Regular cardiac myocyte (primary cell): Measurements from ENCODE around the gene HNRNPCL4. TPM values are rescaled to one million over a fixed set of nuclear protein-coding genes. Genes with fewer than 3 reads are reported as not detected.

ENCODE experiments used
- total RNA-seq: library from RNA; depleted of rRNA; stranded (reverse); fragments of >200 nt; gene quantifications from 2 replicates; pipeline ENCODE4 v1.2.3, GENCODE V29; 2014

HNRNPCL4 gene
- not detected in 2 replicates for total RNA-seq

GRCh38 chr1:13165531-13165930, at the start of gene HNRNPCL4:
Gene HNRNPCL4, minus strand, starts transcription at chr1:13165631. Its CDS starts 164 bp downstream, at chr1:13165467.

GRCh38 chr1:13201309-13201708, 35.9 kb upstream of the HNRNPCL4 start, which contains the start of gene PRAMEF13:
Gene PRAMEF13, minus strand, starts transcription at chr1:13201409. Its CDS starts 1,820 bp downstream, at chr1:13199589.

GRCh38 chr1:13171548-13171947, 6.1 kb upstream of the HNRNPCL4 start, which contains the start of gene PRAMEF9:
Gene PRAMEF9, plus strand, starts transcription at chr1:13171848. Its CDS starts 3,433 bp downstream, at chr1:13175281.

GRCh38 chr1:13155909-13156308, 9.5 kb downstream of the HNRNPCL4 start, which contains the start of gene PRAMEF26:
Gene PRAMEF26, minus strand, starts transcription at chr1:13156009. Its CDS starts 2,914 bp downstream, at chr1:13153095.

GRCh38 chr1:13116754-13117153, 48.7 kb downstream of the HNRNPCL4 start, which contains the start of gene HNRNPCL2:
Gene HNRNPCL2, minus strand, starts transcription at chr1:13116854. Its CDS starts 454 bp downstream, at chr1:13116400.

Other genes starting within 250 kb of the HNRNPCL4 start
- not detected in 2 replicates for gene PRAMEF7, start 249.0 kb downstream of the HNRNPCL4 start, total RNA-seq
- gene PRAMEF6, start 218.1 kb downstream of the HNRNPCL4 start, total RNA-seq = not detected in 2 replicates
- gene PRAMEF27, start 109.1 kb downstream of the HNRNPCL4 start, total RNA-seq = not detected in 2 replicates
- gene HNRNPCL3, start 104.9 kb downstream of the HNRNPCL4 start, total RNA-seq = not detected in 2 replicates
- gene PRAMEF25, start 94.9 kb downstream of the HNRNPCL4 start, total RNA-seq = not detected in 2 replicates
- gene HNRNPCL2, start 48.8 kb downstream of the HNRNPCL4 start, total RNA-seq = not detected in 2 replicates
- gene PRAMEF26, start 9.6 kb downstream of the HNRNPCL4 start, total RNA-seq = not detected in 2 replicates
- not detected in 2 replicates for gene PRAMEF9, start 6.2 kb upstream of the HNRNPCL4 start, total RNA-seq
- not detected in 2 replicates for gene PRAMEF13, start 35.8 kb upstream of the HNRNPCL4 start, total RNA-seq
- gene PRAMEF18, start 60.5 kb upstream of the HNRNPCL4 start, total RNA-seq = not detected in 2 replicates
- gene PRAMEF5, start 88.6 kb upstream of the HNRNPCL4 start, total RNA-seq = not detected in 2 replicates
- not detected in 2 replicates for gene PRAMEF8, start 119.5 kb upstream of the HNRNPCL4 start, total RNA-seq
- gene PRAMEF33, start 137.9 kb upstream of the HNRNPCL4 start, total RNA-seq = not detected in 2 replicates
- gene PRAMEF15, start 149.9 kb upstream of the HNRNPCL4 start, total RNA-seq = not detected in 2 replicates
- not detected in 2 replicates for gene PRAMEF14, start 181.5 kb upstream of the HNRNPCL4 start, total RNA-seq
- gene PRAMEF19, start 206.3 kb upstream of the HNRNPCL4 start, total RNA-seq = not detected in 2 replicates
- not detected in 2 replicates for gene PRAMEF17, start 224.0 kb upstream of the HNRNPCL4 start, total RNA-seq
- not detected in 2 replicates for gene PRAMEF20, start 244.8 kb upstream of the HNRNPCL4 start, total RNA-seq